H1 (cell line): Measurements from ENCODE around the gene F10. TPM values are rescaled to one million over a fixed set of nuclear protein-coding genes. Genes with fewer than 3 reads are reported as not detected.

Source experiments
- CHD7 ChIP-seq: fragments of 300-600 bp; sonication (generic); IDR thresholded peaks from 2 replicates; pipeline ENCODE4 v1.7.1; 2012; ENCODE audit warnings: low read length, moderate library complexity, mild to moderate bottlenecking, inconsistent platforms; ENCODE audit not compliant: insufficient replicate concordance
- polyA plus RNA-seq, 7 experiments: library from polyadenylated mRNA; depleted of rRNA in 3 of 7; stranded (reverse) in 5 of 7; unstranded in 2 of 7; fragments of >200 nt in 5 of 7; fragments of 200-250 nt in 2 of 7; gene quantifications; 1 replicate in 5 of 7; 2 replicates in 1 of 7; 4 replicates in 1 of 7; pipeline versions ENCODE4 v1.2.1 to v1.2.3, GENCODE V29; 2011 to 2013; ENCODE audit warnings: missing spikeins in 2 of 7, mixed read lengths in 2 of 7
- total RNA-seq: library from RNA; stranded (reverse); fragmentation: NEBNext Ultra II Directional; extraction: Animal tissue kit (Norgen Biotek cat#: 25700); gene quantifications from 2 replicates; pipeline ENCODE4 v1.2.1, GENCODE V29; 2021

Gene F10
- total and polyA plus RNA-seq, 2 of the 8 experiments (the other 6 are each of a cell fraction or from before 2014, with no cell fraction given) = 2.0 to 4.2 TPM

GRCh38 chr13:113119166-113119821 is 3.3 kb upstream of the F10 start (continued):
- no peak for TF ChIP-seq CHD7
